GM12801 (cell line): ENCODE results near the gene IKZF2.

Experiments
- CTCF ChIP-seq: IDR thresholded peaks from one replicate; pipeline ENCODE4 v1.5.1; 2011; ENCODE audit warnings: control low read depth; ENCODE audit not compliant: insufficient read length; ENCODE audit errors: extremely low read depth

Gene IKZF2

GRCh38 chr2:212994976-212995375 is 156.4 kb downstream of the IKZF2 start:
- no peak for TF ChIP-seq CTCF

GRCh38 chr2:212991120-212991519 is 160.3 kb downstream of the IKZF2 start:
- no peak for TF ChIP-seq CTCF

GRCh38 chr2:212990697-212991096 is 160.7 kb downstream of the IKZF2 start:
- TF ChIP-seq CTCF = no peak

- TF ChIP-seq CTCF = no peak
These were observed 163.9 kb downstream of the IKZF2 start for GRCh38 chr2:212987492-212987891.

GRCh38 chr2:212984129-212984528 is 167.3 kb downstream of the IKZF2 start:
- TF ChIP-seq CTCF = no peak

- no peak for TF ChIP-seq CTCF
These were observed 171.6 kb downstream of the IKZF2 start for GRCh38 chr2:212979799-212980198.

GRCh38 chr2:212979046-212979612 is 172.3 kb downstream of the IKZF2 start:
- TF ChIP-seq CTCF = no peak
